Hepatocyte (in vitro differentiated cells): ENCODE data around the gene KDELR1. TPM values are rescaled to one million over a fixed set of nuclear protein-coding genes. Genes with fewer than 3 reads are reported as not detected.

Source experiments
- DNase-seq: peaks from one replicate; pipeline ENCODE4 v3.0.0-alpha.2; 2016; ENCODE audit warnings: low spot score
- H2AFZ ChIP-seq: fragments of 200-600 bp; sonication (generic); 2 replicates; pipeline ENCODE4 v1.6.0; 2016; ENCODE audit warnings: antibody characterized with exemption, mild to moderate bottlenecking
- H3K27ac ChIP-seq: fragments of 200-600 bp; sonication (generic); 2 replicates; pipeline ENCODE4 v1.5.1; 2016; ENCODE audit warnings: mild to moderate bottlenecking
- H3K27me3 ChIP-seq: fragments of 200-600 bp; sonication (generic); 2 replicates; pipeline ENCODE4 v1.6.1; 2016
- H3K36me3 ChIP-seq: fragments of 200-600 bp; sonication (generic); replicated peaks from 2 replicates; pipeline ENCODE4 v1.5.1; 2016; ENCODE audit warnings: low read depth; ENCODE audit not compliant: insufficient read depth
- H3K4me1 ChIP-seq: fragments of 200-600 bp; sonication (generic); 2 replicates; pipeline ENCODE4 v1.5.1; 2016; ENCODE audit warnings: mild to moderate bottlenecking, moderate library complexity; ENCODE audit not compliant: insufficient read depth
- H3K4me2 ChIP-seq: fragments of 200-600 bp; sonication (generic); 2 replicates; pipeline ENCODE4 v1.6.0; 2016
- H3K4me3 ChIP-seq: fragments of 200-600 bp; sonication (generic); 2 replicates; pipeline ENCODE4 v1.5.1; 2016; ENCODE audit warnings: mild to moderate bottlenecking
- H3K79me2 ChIP-seq: fragments of 200-600 bp; sonication (generic); 2 replicates; pipeline ENCODE4 v1.6.0; 2017; ENCODE audit warnings: mild to moderate bottlenecking
- H3K9me2 ChIP-seq: fragments of 200-600 bp; sonication (generic); replicated peaks from 2 replicates; pipeline ENCODE4 v1.6.0; 2017; ENCODE audit warnings: mild to moderate bottlenecking; ENCODE audit not compliant: insufficient read depth
- H3K9me3 ChIP-seq: fragments of 200-600 bp; sonication (generic); 2 replicates; pipeline ENCODE4 v1.5.1; 2016; ENCODE audit warnings: low read depth, mild to moderate bottlenecking
- H4K20me1 ChIP-seq: fragments of 200-600 bp; sonication (generic); 2 replicates; pipeline ENCODE4 v1.6.0; 2016; ENCODE audit warnings: mild to moderate bottlenecking; ENCODE audit not compliant: insufficient read depth, poor library complexity, severe bottlenecking
- CTCF ChIP-seq: fragments of 200-600 bp; sonication (generic); IDR thresholded peaks from 2 replicates; pipeline ENCODE4 v1.5.1; 2016; ENCODE audit warnings: antibody characterized with exemption, mild to moderate bottlenecking; ENCODE audit not compliant: poor library complexity
- EZH2 ChIP-seq: fragments of 200-600 bp; sonication (generic); IDR thresholded peaks from 2 replicates; pipeline ENCODE4 v1.6.1; 2016; ENCODE audit warnings: antibody characterized with exemption, mild to moderate bottlenecking, borderline replicate concordance
- EZH2phosphoT487 ChIP-seq: fragments of 200-600 bp; sonication (generic); IDR thresholded peaks from one replicate; pipeline ENCODE4 v1.6.1; 2018; ENCODE audit warnings: antibody characterized with exemption, mild to moderate bottlenecking, low read depth, moderate library complexity; ENCODE audit not compliant: unreplicated experiment, severe bottlenecking
- WGBS: methylation state at CpG from one replicate; pipeline ENCODE4 v1.1.6; 2016; ENCODE audit warnings: low lambda C conversion rate; ENCODE audit errors: missing lambda C conversion rate; 5-methylcytosine and 5-hydroxymethylcytosine counted together
- polyA plus RNA-seq: library from polyadenylated mRNA; unstranded; fragments of >200 nt; fragmentation: Nextera tagmentation; extraction: Ambion mirVana; gene quantifications from 2 replicates; pipeline ENCODE4 v1.2.1, GENCODE V29; 2016
- total RNA-seq: library from RNA; depleted of rRNA; stranded (reverse); fragments of >200 nt; gene quantifications from 2 replicates; pipeline ENCODE4 v1.2.3, GENCODE V29; 2014

KDELR1 gene
- total and polyA plus RNA-seq, 2 experiments from 2014 or later, result 179 to 288 TPM

- WGBS, result 96% methylated on average over 27 of the region's 27 CpGs
- H3K27ac ChIP-seq, result no peak overlapping the region
- H3K27me3 ChIP-seq, result no peaks in the 10 kb centered on the region
- no peak overlapping the region for H3K4me3 ChIP-seq
- TF ChIP-seq EZH2 (no peak), CTCF (no peak), EZH2phosphoT487 (no peak)
- no peaks in the 10 kb centered on the region for H3K4me1 ChIP-seq
- no peaks in the 10 kb centered on the region for H3K9me2 ChIP-seq
- no peaks in the 10 kb centered on the region for H4K20me1 ChIP-seq
- no peaks in the 10 kb centered on the region for H3K36me3 ChIP-seq
- DNase-seq, result no peak
- no peak overlapping the region for H2AFZ ChIP-seq
- H3K9me3 ChIP-seq, result no peaks in the 10 kb centered on the region
- H3K4me2 ChIP-seq, result no peak overlapping the region
- H3K79me2 ChIP-seq, result no peaks in the 10 kb centered on the region
Observed at GRCh38 chr19:48405010-48405659, 13.8 kb upstream of the KDELR1 start.

GRCh38 chr19:48403606-48404005 is 12.3 kb upstream of the KDELR1 start:
- TF ChIP-seq CTCF (no peak), EZH2 (no peak), EZH2phosphoT487 (no peak)
- Histone ChIP-seq H3K4me2 (no peak overlapping the region), H3K27me3 (no peaks in the 10 kb centered on the region), H3K9me3 (no peaks in the 10 kb centered on the region), H3K27ac (no peak overlapping the region), H3K4me1 (no peaks in the 10 kb centered on the region), H3K36me3 (no peaks in the 10 kb centered on the region), H3K4me3 (no peak overlapping the region), H4K20me1 (no peaks in the 10 kb centered on the region), H3K9me2 (no peaks in the 10 kb centered on the region), H3K79me2 (no peaks in the 10 kb centered on the region), H2AFZ (no peak overlapping the region)
- DNase-seq, result peak; percentile 70
- 43% methylated on average over 3 of the region's 3 CpGs for WGBS

GRCh38 chr19:48401287-48401686 is 9.9 kb upstream of the KDELR1 start:
- no peak overlapping the region for H3K4me3 ChIP-seq
- WGBS, result 90% methylated on average over 5 of the region's 5 CpGs
- H3K36me3 ChIP-seq, result no peaks in the 10 kb centered on the region
- DNase-seq, result no peak
- no peak for TF ChIP-seq EZH2
- no peak for TF ChIP-seq CTCF
- no peak for TF ChIP-seq EZH2phosphoT487
- H3K27me3 ChIP-seq, result peaks cover 17% of the 10 kb centered on the region
- H3K79me2 ChIP-seq, result no peaks in the 10 kb centered on the region
- no peak overlapping the region for H2AFZ ChIP-seq
- no peaks in the 10 kb centered on the region for H4K20me1 ChIP-seq
- H3K9me3 ChIP-seq, result no peaks in the 10 kb centered on the region
- no peaks in the 10 kb centered on the region for H3K9me2 ChIP-seq
- H3K4me1 ChIP-seq, result peaks cover 18% of the 10 kb centered on the region
- H3K27ac ChIP-seq, result no peak overlapping the region
- no peak overlapping the region for H3K4me2 ChIP-seq
